ENCODE measurements around the gene CNIH3. TPM values are rescaled to one million over a fixed set of nuclear protein-coding genes. Genes with fewer than 3 reads are reported as not detected.

CNIH3 gene
- total RNA-seq, 2 donors from 2014 or later = 0.36 to 7.2 TPM

GRCh38 chr1:224768971-224769370, 152.9 kb downstream of the CNIH3 start:
- H3K9me3 ChIP-seq = no peaks in the 10 kb centered on the region
- no peaks in the 10 kb centered on the region for H3K4me1 ChIP-seq (replicated peaks)
- TF ChIP-seq POLR2A (IDR thresholded peaks at IDR 0.05) = no peak
- TF ChIP-seq, protein P1, sequence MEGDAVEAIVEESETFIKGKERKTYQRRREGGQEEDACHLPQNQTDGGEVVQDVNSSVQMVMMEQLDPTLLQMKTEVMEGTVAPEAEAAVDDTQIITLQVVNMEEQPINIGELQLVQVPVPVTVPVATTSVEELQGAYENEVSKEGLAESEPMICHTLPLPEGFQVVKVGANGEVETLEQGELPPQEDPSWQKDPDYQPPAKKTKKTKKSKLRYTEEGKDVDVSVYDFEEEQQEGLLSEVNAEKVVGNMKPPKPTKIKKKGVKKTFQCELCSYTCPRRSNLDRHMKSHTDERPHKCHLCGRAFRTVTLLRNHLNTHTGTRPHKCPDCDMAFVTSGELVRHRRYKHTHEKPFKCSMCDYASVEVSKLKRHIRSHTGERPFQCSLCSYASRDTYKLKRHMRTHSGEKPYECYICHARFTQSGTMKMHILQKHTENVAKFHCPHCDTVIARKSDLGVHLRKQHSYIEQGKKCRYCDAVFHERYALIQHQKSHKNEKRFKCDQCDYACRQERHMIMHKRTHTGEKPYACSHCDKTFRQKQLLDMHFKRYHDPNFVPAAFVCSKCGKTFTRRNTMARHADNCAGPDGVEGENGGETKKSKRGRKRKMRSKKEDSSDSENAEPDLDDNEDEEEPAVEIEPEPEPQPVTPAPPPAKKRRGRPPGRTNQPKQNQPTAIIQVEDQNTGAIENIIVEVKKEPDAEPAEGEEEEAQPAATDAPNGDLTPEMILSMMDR (IDR thresholded peaks at IDR 0.05) = no peak
- TF ChIP-seq POLR2AphosphoS5 (IDR thresholded peaks at IDR 0.05) = no peak
- no peaks in the 10 kb centered on the region for H3K27me3 ChIP-seq (replicated peaks; ENCODE audit: insufficient read depth)
- intact Hi-C loops (cut with DNase I) = no loop called here
- WGBS = 91% methylated on average over 6 of the region's 6 CpGs
- H3K27ac ChIP-seq = no peak overlapping the region
- no peaks in the 10 kb centered on the region for H3K36me3 ChIP-seq
- no peak overlapping the region for H3K4me3 ChIP-seq
- DNase-seq (ENCODE audit: low spot score) = no peak

DNA sequence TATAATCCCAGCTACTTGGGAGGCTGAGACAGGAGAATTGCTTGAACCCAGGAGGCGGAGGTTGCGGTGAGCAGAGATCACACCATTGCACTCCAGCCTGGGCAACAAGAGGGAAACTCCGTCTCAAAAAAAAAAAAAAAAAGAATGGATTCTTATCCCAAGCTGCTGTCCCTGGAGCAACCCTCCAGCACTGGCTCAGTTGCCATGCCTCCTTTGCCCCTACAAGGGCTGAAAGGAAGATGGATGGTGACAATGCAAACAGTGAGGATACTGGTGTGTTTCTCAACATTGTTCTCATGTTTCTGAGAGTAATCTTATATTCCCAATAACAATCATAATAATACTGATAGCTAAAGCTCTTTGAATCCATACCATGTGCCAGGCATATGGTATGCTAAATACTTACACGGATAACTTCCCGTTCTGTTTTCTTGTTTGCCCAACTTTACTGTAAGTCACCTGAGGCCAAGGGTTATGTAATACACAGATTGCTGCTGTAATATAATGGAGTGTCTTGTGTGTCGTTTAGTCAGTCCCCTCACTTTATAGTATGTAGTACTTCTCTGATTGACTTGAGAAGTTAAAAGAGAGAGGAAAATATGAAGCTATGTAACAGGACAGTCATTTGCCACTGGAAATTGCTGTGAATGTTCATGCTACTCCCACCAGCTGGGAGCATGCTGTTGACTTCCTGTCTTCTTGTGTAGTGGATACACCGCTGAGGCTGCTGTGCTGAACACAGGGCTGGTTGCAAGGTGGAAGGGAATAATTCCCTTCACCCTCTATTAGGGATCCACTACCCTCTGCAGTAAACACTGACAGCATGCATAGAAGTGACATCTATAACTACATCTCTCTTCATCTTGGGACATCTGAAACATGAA, 153.6 kb downstream of the CNIH3 start:
- no peak for DNase-seq (ENCODE audit: low spot score)
- Histone ChIP-seq H3K27me3 (replicated peaks; ENCODE audit: insufficient read depth) (no peaks in the 10 kb centered on the region), H3K27ac (no peak overlapping the region), H3K4me3 (no peak overlapping the region), H3K4me1 (replicated peaks) (no peaks in the 10 kb centered on the region), H3K9me3 (no peaks in the 10 kb centered on the region), H3K36me3 (no peaks in the 10 kb centered on the region)
- WGBS = 79% methylated on average over 7 of the region's 7 CpGs
- TF ChIP-seq, protein P1 (IDR thresholded peaks at IDR 0.05) = no peak
- TF ChIP-seq POLR2AphosphoS5 (IDR thresholded peaks at IDR 0.05) = no peak
- intact Hi-C loops (cut with DNase I) = no loop called here

DNA sequence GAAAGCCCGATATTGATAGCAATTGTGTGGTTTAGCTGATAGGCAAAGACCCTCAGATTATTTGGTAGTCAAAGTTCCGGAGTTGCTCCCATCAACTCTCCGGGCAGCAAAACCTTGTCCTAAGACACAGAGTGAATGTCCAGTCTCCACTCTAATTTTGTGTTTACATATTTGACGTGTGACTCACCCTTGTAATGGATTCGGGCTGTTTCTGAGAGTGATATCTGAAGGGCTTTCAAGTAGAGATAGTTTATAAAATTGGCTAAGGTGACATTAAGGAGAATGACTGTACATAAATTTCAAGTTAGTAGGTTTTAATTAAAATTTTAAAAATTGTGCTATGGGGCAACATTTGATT, 154.2 kb downstream of the CNIH3 start:
- intact Hi-C loops (cut with DNase I) = no loop called here
- no peaks in the 10 kb centered on the region for H3K36me3 ChIP-seq
- H3K4me3 ChIP-seq = no peak overlapping the region
- no peak for DNase-seq (ENCODE audit: low spot score)
- H3K4me1 ChIP-seq (replicated peaks) = no peaks in the 10 kb centered on the region
- no peaks in the 10 kb centered on the region for H3K9me3 ChIP-seq
- no peak for TF ChIP-seq POLR2AphosphoS5 (IDR thresholded peaks at IDR 0.05)
- TF ChIP-seq POLR2A (IDR thresholded peaks at IDR 0.05) = no peak
- TF ChIP-seq, protein P1 (IDR thresholded peaks at IDR 0.05) = no peak
- H3K27me3 ChIP-seq (replicated peaks; ENCODE audit: insufficient read depth) = no peaks in the 10 kb centered on the region
- H3K27ac ChIP-seq = no peak overlapping the region
- 41% methylated on average over 5 of the region's 5 CpGs for WGBS

- Histone ChIP-seq H3K27me3 (replicated peaks; ENCODE audit: insufficient read depth) (no peaks in the 10 kb centered on the region), H3K27ac (no peak overlapping the region), H3K4me3 (no peak overlapping the region), H3K9me3 (no peaks in the 10 kb centered on the region), H3K36me3 (no peaks in the 10 kb centered on the region), H3K4me1 (replicated peaks) (no peaks in the 10 kb centered on the region)
- WGBS = 100% methylated on average over 2 of the region's 2 CpGs
- no peak for DNase-seq (ENCODE audit: low spot score)
- TF ChIP-seq POLR2AphosphoS5 (IDR thresholded peaks at IDR 0.05) = no peak
- TF ChIP-seq, protein P1 (IDR thresholded peaks at IDR 0.05) = no peak
- TF ChIP-seq POLR2A (IDR thresholded peaks at IDR 0.05) = no peak
- intact Hi-C loops (cut with DNase I) = no loop called here
Observed at GRCh38 chr1:224773646-224774045, 157.5 kb downstream of the CNIH3 start.

DNA sequence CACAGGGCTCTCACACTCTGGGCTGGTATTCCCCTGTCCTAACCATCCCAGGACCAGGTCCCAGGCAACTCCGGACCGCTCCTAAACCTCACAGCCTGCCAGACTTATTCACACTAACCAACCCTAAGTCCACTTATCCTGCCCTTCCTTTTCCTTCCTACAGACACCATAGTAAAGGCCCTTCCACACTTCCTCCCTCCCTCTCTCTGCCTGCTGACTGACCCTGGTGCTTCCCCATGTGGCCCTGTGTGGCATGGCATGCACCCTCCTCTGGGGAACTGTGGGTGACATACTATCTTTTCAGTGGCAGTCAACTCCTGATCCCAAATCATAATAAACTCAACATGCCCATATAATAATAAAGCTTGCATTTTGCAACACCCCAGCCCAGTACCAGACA, 158.3 kb downstream of the CNIH3 start:
- no peak overlapping the region for H3K4me3 ChIP-seq
- TF ChIP-seq POLR2A (IDR thresholded peaks at IDR 0.05) = no peak
- TF ChIP-seq POLR2AphosphoS5 (IDR thresholded peaks at IDR 0.05) = no peak
- TF ChIP-seq, protein P1 (IDR thresholded peaks at IDR 0.05) = no peak
- intact Hi-C loops (cut with DNase I) = no loop called here
- H3K27ac ChIP-seq = no peak overlapping the region
- 95% methylated on average over 2 of the region's 2 CpGs for WGBS
- no peaks in the 10 kb centered on the region for H3K4me1 ChIP-seq (replicated peaks)
- H3K27me3 ChIP-seq (replicated peaks; ENCODE audit: insufficient read depth) = no peaks in the 10 kb centered on the region
- no peaks in the 10 kb centered on the region for H3K36me3 ChIP-seq
- H3K9me3 ChIP-seq = no peaks in the 10 kb centered on the region
- no peak for DNase-seq (ENCODE audit: low spot score)
